HUES48 (cell line): ENCODE results near the gene SPATA46.

Source experiments
- H3K27ac ChIP-seq: one replicate; pipeline ENCODE4 v1.7.0; 2013; ENCODE audit warnings: low read depth, low read length, inconsistent platforms
- H3K27me3 ChIP-seq: 2 replicates; pipeline ENCODE4 v1.6.1; 2013; ENCODE audit warnings: mild to moderate bottlenecking, low read length; ENCODE audit not compliant: control insufficient read depth, insufficient read depth
- H3K36me3 ChIP-seq: 2 replicates; pipeline ENCODE4 v1.6.1; 2013; ENCODE audit warnings: low read length; ENCODE audit not compliant: control insufficient read depth, insufficient read depth
- H3K4me1 ChIP-seq: 2 replicates; pipeline ENCODE4 v1.6.1; 2013; ENCODE audit warnings: mild to moderate bottlenecking, low read length; ENCODE audit not compliant: control insufficient read depth, insufficient read depth
- H3K4me3 ChIP-seq: 2 replicates; pipeline ENCODE4 v1.5.1; 2013; ENCODE audit warnings: mild to moderate bottlenecking, low read depth, low read length
- H3K9ac ChIP-seq: 2 replicates; pipeline ENCODE4 v1.6.1; 2013; ENCODE audit warnings: mild to moderate bottlenecking, low read depth, low read length, moderate library complexity
- H3K9me3 ChIP-seq: 2 replicates; pipeline ENCODE4 v1.6.1; 2013; ENCODE audit warnings: low read length; ENCODE audit not compliant: control insufficient read depth, insufficient read depth

SPATA46 gene

GRCh38 chr1:162406811-162407210, 30.2 kb upstream of the SPATA46 start:
- H3K36me3 ChIP-seq, result no peaks in the 10 kb centered on the region
- H3K27me3 ChIP-seq, result no peaks in the 10 kb centered on the region
- H3K27ac ChIP-seq, result no peak overlapping the region
- H3K9me3 ChIP-seq, result no peaks in the 10 kb centered on the region
- no peak overlapping the region for H3K4me3 ChIP-seq
- H3K4me1 ChIP-seq, result no peaks in the 10 kb centered on the region
- no peak overlapping the region for H3K9ac ChIP-seq

GRCh38 chr1:162405800-162406199, 29.1 kb upstream of the SPATA46 start:
- no peaks in the 10 kb centered on the region for H3K9me3 ChIP-seq
- no peaks in the 10 kb centered on the region for H3K36me3 ChIP-seq
- H3K27me3 ChIP-seq, result no peaks in the 10 kb centered on the region
- no peak overlapping the region for H3K9ac ChIP-seq
- H3K4me3 ChIP-seq, result no peak overlapping the region
- H3K27ac ChIP-seq, result no peak overlapping the region
- H3K4me1 ChIP-seq, result no peaks in the 10 kb centered on the region

- Histone ChIP-seq H3K9me3 (no peaks in the 10 kb centered on the region), H3K27me3 (no peaks in the 10 kb centered on the region), H3K27ac (no peak overlapping the region), H3K9ac (no peak overlapping the region), H3K4me1 (0 out of 2 replicates have a peak, but pooled peaks cover under 1% of the 10 kb centered on the region), H3K4me3 (no peak overlapping the region), H3K36me3 (no peaks in the 10 kb centered on the region)
Observed at GRCh38 chr1:162404550-162405160, 28.0 kb upstream of the SPATA46 start.

GRCh38 chr1:162400790-162401355, 24.2 kb upstream of the SPATA46 start:
- Histone ChIP-seq H3K9ac (no peak overlapping the region), H3K27me3 (no peaks in the 10 kb centered on the region), H3K36me3 (no peaks in the 10 kb centered on the region), H3K27ac (no peak overlapping the region), H3K4me3 (no peak overlapping the region), H3K9me3 (no peaks in the 10 kb centered on the region), H3K4me1 (peaks cover 17% of the 10 kb centered on the region)

- Histone ChIP-seq H3K27ac (peak overlapping the region; percentile 33), H3K36me3 (no peaks in the 10 kb centered on the region), H3K27me3 (no peaks in the 10 kb centered on the region), H3K4me3 (no peak overlapping the region), H3K9me3 (no peaks in the 10 kb centered on the region), H3K9ac (no peak overlapping the region), H3K4me1 (peaks cover 17% of the 10 kb centered on the region)
Observed at GRCh38 chr1:162398999-162399580, 22.4 kb upstream of the SPATA46 start.

- no peaks in the 10 kb centered on the region for H3K9me3 ChIP-seq
- H3K4me3 ChIP-seq, result no peak overlapping the region
- peaks cover 17% of the 10 kb centered on the region for H3K4me1 ChIP-seq
- no peaks in the 10 kb centered on the region for H3K27me3 ChIP-seq
- no peak overlapping the region for H3K27ac ChIP-seq
- no peaks in the 10 kb centered on the region for H3K36me3 ChIP-seq
- no peak overlapping the region for H3K9ac ChIP-seq
Observed at GRCh38 chr1:162397943-162398560, 21.4 kb upstream of the SPATA46 start.

- Histone ChIP-seq H3K27me3 (no peaks in the 10 kb centered on the region), H3K27ac (no peak overlapping the region), H3K4me3 (no peak overlapping the region), H3K36me3 (no peaks in the 10 kb centered on the region), H3K4me1 (peaks cover 17% of the 10 kb centered on the region), H3K9me3 (no peaks in the 10 kb centered on the region), H3K9ac (no peak overlapping the region)
Observed at GRCh38 chr1:162397039-162397448, 20.4 kb upstream of the SPATA46 start.

- Histone ChIP-seq H3K27me3 (no peaks in the 10 kb centered on the region), H3K9ac (no peak overlapping the region), H3K4me1 (peaks cover 21% of the 10 kb centered on the region), H3K9me3 (no peaks in the 10 kb centered on the region), H3K36me3 (no peaks in the 10 kb centered on the region), H3K27ac (no peak overlapping the region), H3K4me3 (no peak overlapping the region)
Observed at GRCh38 chr1:162396201-162396906, 19.7 kb upstream of the SPATA46 start.

GRCh38 chr1:162391790-162392563, 15.3 kb upstream of the SPATA46 start:
- Histone ChIP-seq H3K27me3 (no peaks in the 10 kb centered on the region), H3K36me3 (no peaks in the 10 kb centered on the region), H3K9ac (no peak overlapping the region), H3K4me1 (peaks cover 10% of the 10 kb centered on the region), H3K27ac (peak overlapping the region; percentile 67), H3K4me3 (no peak overlapping the region), H3K9me3 (no peaks in the 10 kb centered on the region)

GRCh38 chr1:162390396-162391185, 13.9 kb upstream of the SPATA46 start:
- Histone ChIP-seq H3K4me1 (peaks cover 10% of the 10 kb centered on the region), H3K27ac (no peak overlapping the region), H3K9me3 (no peaks in the 10 kb centered on the region), H3K36me3 (no peaks in the 10 kb centered on the region), H3K27me3 (no peaks in the 10 kb centered on the region), H3K4me3 (no peak overlapping the region), H3K9ac (no peak overlapping the region)
